Uterus (tissue), 2 donors: Measurements from ENCODE around the gene KCNMA1.

ENCODE experiments used
- CTCF ChIP-seq, 4 experiments: fragments of 200-600 bp in 2 of 4; fragments of 450-650 bp in 2 of 4; sonication (generic) in 2 of 4; IDR thresholded peaks; one replicate each; pipeline ENCODE4 v1.5.1; 2016 to 2019; ENCODE audit warnings: antibody characterized with exemption in 4 of 4, mild to moderate bottlenecking in 2 of 4, moderate library complexity in 1 of 4
- POLR2A ChIP-seq, 2 donors: fragments of 450-650 bp; IDR thresholded peaks; one replicate each; pipeline ENCODE4 v1.6.1; 2016; ENCODE audit warnings: antibody characterized with exemption in 2 of 2, mild to moderate bottlenecking in 1 of 2, moderate library complexity in 1 of 2

GRCh38 chr10:77482072-77482471 is 155.5 kb downstream of the KCNMA1 start:
- TF ChIP-seq POLR2A (IDR thresholded peaks at IDR 0.05), result no peak
- TF ChIP-seq CTCF (IDR thresholded peaks at IDR 0.05), result no peak
